GM12891 (cell line): Measurements from ENCODE around the gene PTPRG.

Experiments
- POLR2A ChIP-seq: IDR thresholded peaks from 2 replicates; pipeline ENCODE4 v1.6.1; 2011; ENCODE audit warnings: low read depth, low read length, control low read depth
- TAF1 ChIP-seq: IDR thresholded peaks from 2 replicates; pipeline ENCODE4 v1.6.1; 2011; ENCODE audit warnings: low read depth, low read length, control low read depth

- TF ChIP-seq TAF1 (no peak), POLR2A (no peak)
These were observed 28.5 kb downstream of the PTPRG start for GRCh38 chr3:61589856-61590255.
